GM18907 (cell line): Measurements from ENCODE around the gene HEATR1.
"Not testable (repeated sequence)": the region's sequence is repeated elsewhere in the genome, so short reads cannot be mapped to it uniquely, and the experiment has no call there.

Source experiments
- ATAC-seq: cut with Tn5 transposase; IDR thresholded peaks from one replicate; pipeline ENCODE4 v1.9.1; 2021; ENCODE audit warnings: mild to moderate bottlenecking, moderate library complexity; ENCODE audit not compliant: unreplicated experiment

The HEATR1 gene

GRCh38 chr1:236603991-236604904 is at the start of gene HEATR1:
TSS of gene HEATR1 (minus strand) at chr1:236604516. CDS start at chr1:236604095, 421 bp downstream.
- ATAC-seq: peak; percentile 98

GRCh38 chr1:236645016-236645680 is 40.8 kb upstream of the HEATR1 start:
- no peak for ATAC-seq

GRCh38 chr1:236642763-236643162 is 38.4 kb upstream of the HEATR1 start:
- ATAC-seq: no peak

GRCh38 chr1:236639686-236640085 is 35.4 kb upstream of the HEATR1 start:
- ATAC-seq: no peak

GRCh38 chr1:236638945-236639344 is 34.6 kb upstream of the HEATR1 start:
- no peak for ATAC-seq

GRCh38 chr1:236636017-236636416 is 31.7 kb upstream of the HEATR1 start:
- no peak for ATAC-seq

GRCh38 chr1:236627727-236628408 is 23.6 kb upstream of the HEATR1 start:
- no peak for ATAC-seq

GRCh38 chr1:236623371-236624166 is 19.3 kb upstream of the HEATR1 start:
- ATAC-seq: no peak

GRCh38 chr1:236622407-236622806 is 18.1 kb upstream of the HEATR1 start:
- no peak for ATAC-seq

- ATAC-seq: no peak
Observed at GRCh38 chr1:236619398-236619797, 15.1 kb upstream of the HEATR1 start.

GRCh38 chr1:236618507-236618906 is 14.2 kb upstream of the HEATR1 start:
- ATAC-seq: no peak

- ATAC-seq: no peak
Observed at GRCh38 chr1:236615399-236616148, 11.3 kb upstream of the HEATR1 start.

GRCh38 chr1:236612349-236612748 is 8.0 kb upstream of the HEATR1 start:
- no peak for ATAC-seq

- no peak for ATAC-seq
Observed at GRCh38 chr1:236608930-236609726, 4.8 kb upstream of the HEATR1 start.

- ATAC-seq: not testable (repeated sequence)
Observed at GRCh38 chr1:236607597-236607996, 3.3 kb upstream of the HEATR1 start.

GRCh38 chr1:236604905-236605806 is 840 bp upstream of the HEATR1 start:
- ATAC-seq: no peak

GRCh38 chr1:236602171-236602570 is 2.1 kb downstream of the HEATR1 start:
- no peak for ATAC-seq

GRCh38 chr1:236590553-236591150 is 13.7 kb downstream of the HEATR1 start:
- ATAC-seq: no peak
